Upper lobe of left lung (tissue), 4 donors: ENCODE data around the gene IFNA6.

Experiments
- EP300 ChIP-seq, 4 donors: sonication (generic); formaldehyde crosslinking; IDR thresholded peaks; one replicate each; pipeline ENCODE4 v1.5.1; 2017; ENCODE audit warnings: antibody characterized with exemption in 4 of 4, control low read depth in 2 of 4
- POLR2A ChIP-seq, 4 donors: fragments of 450-650 bp; IDR thresholded peaks; one replicate each; pipeline ENCODE4 v1.5.1; 2016 to 2017; ENCODE audit warnings: antibody characterized with exemption in 4 of 4, mild to moderate bottlenecking in 2 of 4
- POLR2AphosphoS5 ChIP-seq, 2 donors: sonication (generic); formaldehyde crosslinking; IDR thresholded peaks; one replicate each; pipeline ENCODE4 v1.5.1; 2017; ENCODE audit warnings: antibody characterized with exemption in 2 of 2
- TF ChIP-seq, protein P1 (sequence below), 6 experiments: fragments of 450-650 bp in 4 of 6; fragments of 200-600 bp in 2 of 6; sonication (generic) in 2 of 6; IDR thresholded peaks; one replicate each; pipeline ENCODE4 v1.5.1; 2016 to 2019; ENCODE audit warnings: antibody characterized with exemption in 6 of 6

DNA sequence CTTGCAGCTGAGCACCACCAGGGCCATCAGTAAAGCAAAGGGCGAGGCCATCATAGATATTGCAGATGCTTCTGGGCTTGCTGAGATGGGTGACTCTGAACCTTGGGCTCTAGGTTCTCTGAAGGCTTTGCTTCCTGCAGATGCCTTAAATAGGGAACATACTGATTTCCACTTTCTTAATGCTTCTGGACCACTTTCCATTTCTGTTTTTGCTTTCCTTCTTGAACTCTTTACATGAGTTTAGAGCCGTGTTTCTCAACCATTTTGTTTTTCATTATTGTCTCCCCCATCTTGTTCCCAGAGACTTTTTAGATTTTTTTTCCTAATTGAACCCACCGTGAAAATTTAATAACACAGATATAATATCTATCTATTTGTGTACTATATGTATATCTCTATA, 17.3 kb upstream of the IFNA6 start, which contains the start of gene IFNA13:
- TF ChIP-seq POLR2A (IDR thresholded peaks at IDR 0.05): no peak
- TF ChIP-seq, protein P1, sequence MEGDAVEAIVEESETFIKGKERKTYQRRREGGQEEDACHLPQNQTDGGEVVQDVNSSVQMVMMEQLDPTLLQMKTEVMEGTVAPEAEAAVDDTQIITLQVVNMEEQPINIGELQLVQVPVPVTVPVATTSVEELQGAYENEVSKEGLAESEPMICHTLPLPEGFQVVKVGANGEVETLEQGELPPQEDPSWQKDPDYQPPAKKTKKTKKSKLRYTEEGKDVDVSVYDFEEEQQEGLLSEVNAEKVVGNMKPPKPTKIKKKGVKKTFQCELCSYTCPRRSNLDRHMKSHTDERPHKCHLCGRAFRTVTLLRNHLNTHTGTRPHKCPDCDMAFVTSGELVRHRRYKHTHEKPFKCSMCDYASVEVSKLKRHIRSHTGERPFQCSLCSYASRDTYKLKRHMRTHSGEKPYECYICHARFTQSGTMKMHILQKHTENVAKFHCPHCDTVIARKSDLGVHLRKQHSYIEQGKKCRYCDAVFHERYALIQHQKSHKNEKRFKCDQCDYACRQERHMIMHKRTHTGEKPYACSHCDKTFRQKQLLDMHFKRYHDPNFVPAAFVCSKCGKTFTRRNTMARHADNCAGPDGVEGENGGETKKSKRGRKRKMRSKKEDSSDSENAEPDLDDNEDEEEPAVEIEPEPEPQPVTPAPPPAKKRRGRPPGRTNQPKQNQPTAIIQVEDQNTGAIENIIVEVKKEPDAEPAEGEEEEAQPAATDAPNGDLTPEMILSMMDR (IDR thresholded peaks at IDR 0.05): no peak
- TF ChIP-seq POLR2AphosphoS5 (IDR thresholded peaks at IDR 0.05): no peak
- TF ChIP-seq EP300 (IDR thresholded peaks at IDR 0.05): no peak
